ENCODE measurements around the gene IL18R1. TPM values are rescaled to one million over a fixed set of nuclear protein-coding genes. Genes with fewer than 3 reads are reported as not detected.
A peak's percentile ranks its signal among the peaks of the same experiment; 100 is the strongest.

IL18R1 gene
- total RNA-seq, 1 experiment from 2014 or later, result 1.5 TPM

- Mint-ChIP-seq H3K27me3 (ENCODE audit: unreplicated experiment) (no peaks in the 10 kb centered on the region), H3K4me1 (ENCODE audit: low read depth, unreplicated experiment) (no peaks in the 10 kb centered on the region), H3K36me3 (ENCODE audit: insufficient read depth, unreplicated experiment) (no peaks in the 10 kb centered on the region), H3K4me3 (ENCODE audit: low read depth, unreplicated experiment) (no peak overlapping the region), H3K9me3 (ENCODE audit: low read depth, unreplicated experiment) (no peaks in the 10 kb centered on the region), H3K27ac (ENCODE audit: unreplicated experiment) (no peak overlapping the region)
- no TSS peak for BruUV-seq (replicated peaks)
- CTCF ChIA-PET, result interaction anchor here (0.5 to 1.3 kb wide), 3 partner anchors 25 to 202 kb away, joined by 5 read pairs; no protein-coding TSS in a partner anchor
- peak; percentile 28 for TF ChIP-seq CTCF (IDR thresholded peaks at IDR 0.05; ENCODE audit: unreplicated experiment)
- DNase-seq, result peak; percentile 16
- intact Hi-C loops (cut with micrococcal nuclease; ENCODE audit: unreplicated experiment), result loop anchor here (1.0 to 10.0 kb wide), 7 partner anchors 86 to 1028 kb away; partner anchors contain the start of gene IL18R1
Observed at GRCh38 chr2:102442967-102443828, 87.6 kb downstream of the IL18R1 start.

DNA sequence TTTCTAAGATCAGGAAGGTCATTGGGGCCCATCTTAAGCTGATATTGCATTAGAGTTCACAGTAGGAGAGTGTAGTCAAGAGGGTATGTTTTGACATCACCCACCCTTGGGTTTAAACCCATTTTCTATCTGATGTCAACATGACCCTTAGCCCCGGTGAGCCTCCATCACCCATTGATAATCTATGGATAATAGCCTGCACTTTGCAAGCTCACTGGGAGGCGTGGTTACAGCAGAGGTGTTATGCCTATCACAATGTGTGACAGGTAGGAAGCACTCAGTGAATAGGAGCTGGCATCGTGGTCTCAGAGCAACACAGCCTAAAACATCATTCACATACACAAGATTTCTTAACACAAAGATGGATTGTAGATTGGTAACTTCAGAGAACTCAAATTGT lies 88.6 kb downstream of the IL18R1 start:
- CTCF ChIA-PET, result no interaction called here
- H3K9me3 Mint-ChIP-seq (ENCODE audit: low read depth, unreplicated experiment), result no peaks in the 10 kb centered on the region
- H3K27me3 Mint-ChIP-seq (ENCODE audit: unreplicated experiment), result no peaks in the 10 kb centered on the region
- BruUV-seq (replicated peaks), result no TSS peak
- no peaks in the 10 kb centered on the region for H3K4me1 Mint-ChIP-seq (ENCODE audit: low read depth, unreplicated experiment)
- intact Hi-C loops (cut with micrococcal nuclease; ENCODE audit: unreplicated experiment), result loop anchor here (5.0 to 10.0 kb wide), 5 partner anchors 87 to 1029 kb away; partner anchors contain the start of gene IL18R1
- no peak overlapping the region for H3K27ac Mint-ChIP-seq (ENCODE audit: unreplicated experiment)
- no peak for DNase-seq
- no peaks in the 10 kb centered on the region for H3K36me3 Mint-ChIP-seq (ENCODE audit: insufficient read depth, unreplicated experiment)
- no peak for TF ChIP-seq CTCF (IDR thresholded peaks at IDR 0.05; ENCODE audit: unreplicated experiment)
- H3K4me3 Mint-ChIP-seq (ENCODE audit: low read depth, unreplicated experiment), result no peak overlapping the region

GRCh38 chr2:102446936-102447335 lies 91.3 kb downstream of the IL18R1 start:
- Mint-ChIP-seq H3K9me3 (ENCODE audit: low read depth, unreplicated experiment) (no peaks in the 10 kb centered on the region), H3K4me1 (ENCODE audit: low read depth, unreplicated experiment) (no peaks in the 10 kb centered on the region), H3K27ac (ENCODE audit: unreplicated experiment) (no peak overlapping the region), H3K36me3 (ENCODE audit: insufficient read depth, unreplicated experiment) (no peaks in the 10 kb centered on the region), H3K4me3 (ENCODE audit: low read depth, unreplicated experiment) (no peak overlapping the region), H3K27me3 (ENCODE audit: unreplicated experiment) (no peaks in the 10 kb centered on the region)
- BruUV-seq (replicated peaks), result no TSS peak
- intact Hi-C loops (cut with micrococcal nuclease; ENCODE audit: unreplicated experiment), result loop anchor here (10.0 kb wide), 3 partner anchors 258 to 1032 kb away; no protein-coding TSS in a partner anchor
- no peak for TF ChIP-seq CTCF (IDR thresholded peaks at IDR 0.05; ENCODE audit: unreplicated experiment)
- no peak for DNase-seq
- CTCF ChIA-PET, result no interaction called here

Small RNA genes within 50 kb of the gene (microRNA-seq; reads per million reads assigned to microRNA genes)
- not detected for gene MIR4772

Other genes starting within 250 kb of the IL18R1 start
- 6.2 and 8.7 TPM in 2 replicates for gene IL1R1, start 213.1 kb upstream of the IL18R1 start, total RNA-seq (2022)
- 0.68 and 0.73 TPM in 2 replicates for gene IL1RL2, start 168.8 kb upstream of the IL18R1 start, total RNA-seq (2022)
- gene IL1RL1, start 44.2 kb upstream of the IL18R1 start, total RNA-seq (2022), result 0.22 TPM in 1 of 2 replicates, not detected in the other
- gene IL18RAP, start 67.4 kb downstream of the IL18R1 start, total RNA-seq (2022), result not detected in 2 replicates
- gene SLC9A4, start 117.4 kb downstream of the IL18R1 start, total RNA-seq (2022), result 0.12 and 0.22 TPM in 2 replicates

Data from Calu3 (cell line).